Sigmoid colon (tissue), 7 donors: Measurements from ENCODE around the gene FAM83B. TPM values are rescaled to one million over a fixed set of nuclear protein-coding genes. Genes with fewer than 3 reads are reported as not detected.

Source experiments
- DNase-seq: peaks from one replicate; pipeline ENCODE4 v3.0.0-alpha.2; 2019
- H3K27ac ChIP-seq, 4 donors: fragments of 200-600 bp; sonication (generic); one replicate each; pipeline ENCODE4 v1.5.1; 2016 to 2019; ENCODE audit warnings: mild to moderate bottlenecking in 1 of 4
- H3K27me3 ChIP-seq, 3 donors: fragments of 200-600 bp; sonication (generic); one replicate each; pipeline ENCODE4 v1.5.1; 2019; ENCODE audit warnings: mild to moderate bottlenecking in 1 of 3
- H3K36me3 ChIP-seq, 4 donors: fragments of 200-600 bp; sonication (generic); one replicate each; pipeline ENCODE4 v1.5.1; 2016 to 2019
- H3K4me1 ChIP-seq, 4 donors: fragments of 200-600 bp; sonication (generic); one replicate each; pipeline ENCODE4 v1.5.1; 2017 to 2019
- H3K4me3 ChIP-seq, 4 donors: fragments of 200-600 bp; sonication (generic); one replicate each; pipeline ENCODE4 v1.5.1; 2017 to 2019; ENCODE audit warnings: mild to moderate bottlenecking in 2 of 4, moderate library complexity in 1 of 4
- H3K9me3 ChIP-seq, 4 donors: fragments of 200-600 bp in 3 of 4; sonication (generic) in 3 of 4; one replicate each; pipeline versions ENCODE4 v1.5.1 to v1.6.1; 2013 to 2019
- EP300 ChIP-seq, 4 donors: sonication (generic); formaldehyde crosslinking; IDR thresholded peaks; one replicate each; pipeline ENCODE4 v1.6.1; 2017; ENCODE audit warnings: antibody characterized with exemption in 4 of 4
- POLR2A ChIP-seq, 2 donors: fragments of 450-650 bp; IDR thresholded peaks; one replicate each; pipeline ENCODE4 v1.6.1; 2016; ENCODE audit warnings: antibody characterized with exemption in 2 of 2, mild to moderate bottlenecking in 2 of 2, moderate library complexity in 2 of 2
- POLR2AphosphoS5 ChIP-seq, 4 donors: sonication (generic); formaldehyde crosslinking; IDR thresholded peaks; one replicate each; pipeline ENCODE4 v1.6.1; 2017; ENCODE audit warnings: antibody characterized with exemption in 4 of 4
- WGBS, 2 donors: extraction: QIAGEN DNeasy Blood & Tissue Kit; methylation state at CpG; one replicate each; pipeline ENCODE4 v1.1.7; 2013; 5-methylcytosine and 5-hydroxymethylcytosine counted together
- intact Hi-C: fragments of 100-400 bp; cut with DNase I; formaldehyde crosslinking; loops from one replicate; pipeline ENCODE4 v1.15.1; 2023
- polyA plus RNA-seq, 3 donors: library from polyadenylated mRNA; stranded (reverse); fragments of 200-250 nt; gene quantifications; one replicate each; pipeline ENCODE4 v1.2.3, GENCODE V29; 2013
- total RNA-seq, 4 donors: library from RNA; depleted of rRNA; stranded (reverse); fragments of >200 nt; gene quantifications; one replicate each; pipeline ENCODE4 v1.1.0, GENCODE V29; 2016
- TF ChIP-seq, protein P1 (sequence below), 4 experiments: fragments of 450-650 bp in 3 of 4; fragments of 200-600 bp in 1 of 4; IDR thresholded peaks; one replicate each; pipeline ENCODE4 v1.5.1; 2016 to 2019; ENCODE audit warnings: antibody characterized with exemption in 4 of 4, mild to moderate bottlenecking in 3 of 4, moderate library complexity in 2 of 4
- donor health status: healthy with polysubstance abuse.
- donor health status: Bipolar disorder and iron deficiency.
- donor health status: healthy.

The FAM83B gene
- total and polyA plus RNA-seq, 7 donors, result under 0.01 to 5.1 (median 4.2) TPM; not detected in 3

DNA sequence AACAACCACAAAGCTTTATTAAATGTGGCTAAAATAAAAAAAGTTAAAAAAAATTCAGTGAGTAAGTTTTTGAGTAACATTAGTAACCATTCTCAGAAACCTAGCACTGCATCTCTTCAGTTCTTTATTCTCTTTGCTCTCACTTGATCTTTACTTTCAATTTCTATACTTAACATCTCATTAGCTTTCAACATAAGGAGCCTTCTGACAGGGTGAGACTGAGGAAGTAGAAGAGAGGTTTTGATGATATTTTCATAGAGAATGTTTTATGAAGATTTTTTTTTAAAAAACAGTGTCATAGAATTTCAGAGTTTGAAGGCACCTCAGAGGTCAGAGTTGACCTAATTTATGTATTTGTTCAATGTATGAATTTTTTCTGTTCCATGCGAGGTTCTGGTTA lies 60.8 kb downstream of the FAM83B start:
- 20 to 73% methylated on average over 1 of the region's 1 CpG for WGBS, 2 donors
- Histone ChIP-seq H3K27ac (no peak overlapping the region), H3K9me3 (no peaks in the 10 kb centered on the region), H3K4me3 (no peak overlapping the region), H3K27me3 (no peaks in the 10 kb centered on the region), H3K4me1 (no peaks in the 10 kb centered on the region), H3K36me3 (no peaks in the 10 kb centered on the region)
- no peak for DNase-seq
- intact Hi-C loops, result no loop called here
- no peak for TF ChIP-seq POLR2AphosphoS5 (IDR thresholded peaks at IDR 0.05)
- TF ChIP-seq, protein P1, sequence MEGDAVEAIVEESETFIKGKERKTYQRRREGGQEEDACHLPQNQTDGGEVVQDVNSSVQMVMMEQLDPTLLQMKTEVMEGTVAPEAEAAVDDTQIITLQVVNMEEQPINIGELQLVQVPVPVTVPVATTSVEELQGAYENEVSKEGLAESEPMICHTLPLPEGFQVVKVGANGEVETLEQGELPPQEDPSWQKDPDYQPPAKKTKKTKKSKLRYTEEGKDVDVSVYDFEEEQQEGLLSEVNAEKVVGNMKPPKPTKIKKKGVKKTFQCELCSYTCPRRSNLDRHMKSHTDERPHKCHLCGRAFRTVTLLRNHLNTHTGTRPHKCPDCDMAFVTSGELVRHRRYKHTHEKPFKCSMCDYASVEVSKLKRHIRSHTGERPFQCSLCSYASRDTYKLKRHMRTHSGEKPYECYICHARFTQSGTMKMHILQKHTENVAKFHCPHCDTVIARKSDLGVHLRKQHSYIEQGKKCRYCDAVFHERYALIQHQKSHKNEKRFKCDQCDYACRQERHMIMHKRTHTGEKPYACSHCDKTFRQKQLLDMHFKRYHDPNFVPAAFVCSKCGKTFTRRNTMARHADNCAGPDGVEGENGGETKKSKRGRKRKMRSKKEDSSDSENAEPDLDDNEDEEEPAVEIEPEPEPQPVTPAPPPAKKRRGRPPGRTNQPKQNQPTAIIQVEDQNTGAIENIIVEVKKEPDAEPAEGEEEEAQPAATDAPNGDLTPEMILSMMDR (IDR thresholded peaks at IDR 0.05), result no peak
- TF ChIP-seq EP300 (IDR thresholded peaks at IDR 0.05), result no peak
- no peak for TF ChIP-seq POLR2A (IDR thresholded peaks at IDR 0.05)

DNA sequence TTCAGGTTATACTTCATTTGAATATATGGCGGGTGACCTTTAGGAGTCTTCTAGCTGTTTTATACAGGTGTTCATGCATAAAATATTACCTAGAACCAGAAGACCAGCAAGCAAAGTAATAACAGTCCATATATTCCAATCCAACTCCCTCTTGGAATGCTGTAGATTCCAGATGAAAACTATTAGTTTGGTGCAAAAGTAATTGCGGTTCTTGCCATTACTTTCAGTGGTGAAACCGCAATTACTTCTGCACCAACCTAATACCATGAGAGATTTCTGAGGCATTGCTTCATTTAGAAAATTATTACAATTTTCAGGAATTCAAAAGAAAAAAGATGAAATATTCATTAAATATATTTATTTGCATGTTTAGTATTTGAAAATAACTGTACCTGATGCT lies 62.6 kb downstream of the FAM83B start:
- no peak overlapping the region for H3K4me3 ChIP-seq
- TF ChIP-seq POLR2A (IDR thresholded peaks at IDR 0.05) (no peak), EP300 (IDR thresholded peaks at IDR 0.05) (no peak), POLR2AphosphoS5 (IDR thresholded peaks at IDR 0.05) (no peak)
- TF ChIP-seq, protein P1 (IDR thresholded peaks at IDR 0.05), result no peak
- no peak for DNase-seq
- intact Hi-C loops, result no loop called here
- 95 to 98% methylated on average over 3 of the region's 3 CpGs for WGBS, 2 donors
- no peaks in the 10 kb centered on the region for H3K9me3 ChIP-seq
- no peak overlapping the region for H3K27ac ChIP-seq
- H3K27me3 ChIP-seq, result no peaks in the 10 kb centered on the region
- no peaks in the 10 kb centered on the region for H3K36me3 ChIP-seq
- no peaks in the 10 kb centered on the region for H3K4me1 ChIP-seq

DNA sequence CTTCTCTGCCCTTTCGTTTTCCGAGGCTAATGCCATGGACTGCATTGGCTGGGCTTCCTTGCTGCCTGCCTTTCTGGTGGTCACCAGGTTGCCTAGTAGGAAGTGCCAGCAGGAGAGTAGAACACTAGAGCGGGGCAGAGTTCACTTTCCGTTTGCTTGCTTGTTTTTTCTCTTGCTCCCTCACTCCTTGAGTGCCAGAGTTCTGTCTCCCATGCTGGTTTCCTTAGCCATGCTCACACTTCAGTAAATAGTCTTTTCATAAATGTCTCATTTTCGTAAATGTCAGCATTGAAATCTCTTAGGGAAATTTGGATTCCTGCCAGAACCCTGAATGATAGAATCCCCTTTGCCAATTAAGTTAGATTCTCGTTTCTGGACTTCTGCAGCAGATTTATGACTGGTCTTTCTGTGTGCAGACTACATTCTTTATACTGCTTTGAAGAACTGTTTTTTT lies 63.9 kb downstream of the FAM83B start:
- Histone ChIP-seq H3K27ac (no peak overlapping the region), H3K4me3 (no peak overlapping the region), H3K4me1 (no peaks in the 10 kb centered on the region), H3K27me3 (no peaks in the 10 kb centered on the region), H3K9me3 (no peaks in the 10 kb centered on the region), H3K36me3 (no peaks in the 10 kb centered on the region)
- WGBS, 2 donors, result 22 to 62% methylated on average over 6 of the region's 6 CpGs
- intact Hi-C loops, result no loop called here
- peak; percentile 41 for DNase-seq
- TF ChIP-seq, protein P1 (IDR thresholded peaks at IDR 0.05), result no peak
- no peak for TF ChIP-seq EP300 (IDR thresholded peaks at IDR 0.05)

DNA sequence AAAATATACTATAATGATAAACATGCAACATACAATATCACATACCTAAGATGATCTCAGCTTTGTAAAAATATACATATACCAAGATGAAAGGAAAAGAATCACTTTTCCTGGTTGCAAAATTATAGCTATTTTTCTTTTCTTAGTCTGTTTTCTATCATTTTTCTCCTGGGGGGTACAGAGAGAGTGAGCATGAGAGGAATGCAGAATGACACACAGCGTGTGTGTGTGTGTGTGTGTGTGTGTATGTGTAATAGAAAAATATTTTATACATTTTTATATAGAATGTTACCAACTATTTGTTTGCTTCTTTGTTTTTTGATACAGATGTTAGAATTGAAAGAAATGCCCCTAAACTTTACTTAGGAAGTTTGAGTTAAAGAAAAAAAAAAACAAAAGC lies 64.3 kb downstream of the FAM83B start:
- 49 to 51% methylated on average over 1 of the region's 1 CpG for WGBS, 2 donors
- H3K27ac ChIP-seq, result no peak overlapping the region
- no peak overlapping the region for H3K4me3 ChIP-seq
- no peaks in the 10 kb centered on the region for H3K36me3 ChIP-seq
- no peak for TF ChIP-seq POLR2A (IDR thresholded peaks at IDR 0.05)
- no peak for TF ChIP-seq POLR2AphosphoS5 (IDR thresholded peaks at IDR 0.05)
- TF ChIP-seq EP300 (IDR thresholded peaks at IDR 0.05), result no peak
- TF ChIP-seq, protein P1 (IDR thresholded peaks at IDR 0.05), result no peak
- no peak for DNase-seq
- intact Hi-C loops, result no loop called here
- no peaks in the 10 kb centered on the region for H3K9me3 ChIP-seq
- H3K4me1 ChIP-seq, result no peaks in the 10 kb centered on the region
- H3K27me3 ChIP-seq, result no peaks in the 10 kb centered on the region

DNA sequence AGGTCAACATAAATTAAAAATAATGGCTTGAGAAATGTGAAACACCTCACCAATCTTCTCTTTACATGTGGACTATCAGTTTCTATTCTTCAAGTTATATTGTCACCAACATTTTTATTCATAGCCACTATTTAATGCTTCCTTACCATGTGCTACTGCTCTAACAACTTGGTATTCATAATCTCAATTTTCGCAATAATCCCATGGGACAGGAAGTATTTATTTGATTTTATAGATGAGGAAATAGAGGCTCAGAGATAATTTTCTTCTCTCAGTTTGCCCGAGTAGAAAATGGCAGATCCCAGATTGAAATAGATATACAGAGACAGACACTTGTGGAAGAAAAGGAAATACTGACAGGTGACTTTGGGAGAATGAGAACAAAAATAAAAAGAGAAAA lies 66.6 kb downstream of the FAM83B start:
- Histone ChIP-seq H3K36me3 (no peaks in the 10 kb centered on the region), H3K27me3 (no peaks in the 10 kb centered on the region), H3K9me3 (no peaks in the 10 kb centered on the region), H3K4me3 (no peak overlapping the region), H3K27ac (no peak overlapping the region), H3K4me1 (peaks cover 0 to 3% (median 0%) of the 10 kb centered on the region in 4 donors)
- WGBS, 2 donors, result 73 to 79% methylated on average over 2 of the region's 2 CpGs
- TF ChIP-seq EP300 (IDR thresholded peaks at IDR 0.05), result no peak
- no peak for TF ChIP-seq POLR2AphosphoS5 (IDR thresholded peaks at IDR 0.05)
- TF ChIP-seq, protein P1 (IDR thresholded peaks at IDR 0.05), result no peak
- TF ChIP-seq POLR2A (IDR thresholded peaks at IDR 0.05), result no peak
- intact Hi-C loops, result no loop called here
- DNase-seq, result no peak
